OCI-LY1 (cell line): ENCODE results near the gene WDR72.
"Not testable (repeated sequence)": the region's sequence is repeated elsewhere in the genome, so short reads cannot be mapped to it uniquely, and the experiment has no call there.

Source experiments
- H2AFZ ChIP-seq: fragments of 200-600 bp; sonication (generic), shearing (Covaris generic); 2 replicates; pipeline ENCODE4 v1.6.0; 2014; ENCODE audit warnings: antibody characterized with exemption, mild to moderate bottlenecking, low read length
- H3F3A ChIP-seq: fragments of 200-600 bp; sonication (generic), shearing (Covaris generic); 2 replicates; pipeline ENCODE4 v1.6.0; 2014; ENCODE audit warnings: mild to moderate bottlenecking, antibody characterized with exemption, low read length, moderate library complexity; ENCODE audit not compliant: insufficient read depth
- H3K27ac ChIP-seq: fragments of 200-600 bp; sonication (generic); 2 replicates; pipeline ENCODE4 v1.5.1; 2014; ENCODE audit warnings: low read length, mixed run types, mild to moderate bottlenecking, low read depth; ENCODE audit not compliant: poor library complexity, severe bottlenecking
- H3K27me3 ChIP-seq: fragments of 200-600 bp; sonication (generic); 2 replicates; pipeline ENCODE4 v1.6.0; 2014; ENCODE audit warnings: antibody characterized with exemption, mild to moderate bottlenecking, low read length, moderate library complexity; ENCODE audit not compliant: insufficient read depth
- H3K36me3 ChIP-seq: fragments of 200-600 bp; sonication (generic); 2 replicates; pipeline ENCODE4 v1.6.1; 2014; ENCODE audit warnings: mild to moderate bottlenecking, antibody characterized with exemption, low read length, moderate library complexity, mixed read lengths; ENCODE audit not compliant: insufficient read depth
- H3K4me1 ChIP-seq: fragments of 200-600 bp; sonication (generic); 2 replicates; pipeline ENCODE4 v1.5.1; 2014; ENCODE audit warnings: mild to moderate bottlenecking, low read length, moderate library complexity; ENCODE audit not compliant: insufficient read depth, severe bottlenecking
- H3K4me2 ChIP-seq: fragments of 200-600 bp; sonication (generic), shearing (Covaris generic); 2 replicates; pipeline ENCODE4 v1.6.1; 2014; ENCODE audit warnings: low read length
- H3K4me3 ChIP-seq: fragments of 200-600 bp; sonication (generic); 2 replicates; pipeline ENCODE4 v1.5.1; 2014; ENCODE audit warnings: low read length, low read depth, mild to moderate bottlenecking, mixed read lengths; ENCODE audit not compliant: poor library complexity, severe bottlenecking
- H3K79me2 ChIP-seq: fragments of 200-600 bp; shearing (Covaris generic); 2 replicates; pipeline ENCODE4 v1.6.1; 2016; ENCODE audit warnings: mixed run types, low read length, mixed read lengths; ENCODE audit not compliant: insufficient read depth
- H3K9ac ChIP-seq: fragments of 200-600 bp; sonication (generic), shearing (Covaris generic); 2 replicates; pipeline ENCODE4 v1.6.1; 2014; ENCODE audit warnings: mild to moderate bottlenecking, low read length, mixed read lengths
- H3K9me2 ChIP-seq: fragments of 200-600 bp; sonication (generic), shearing (Covaris generic); 2 replicates; pipeline ENCODE4 v1.6.1; 2014; ENCODE audit warnings: low read depth, mild to moderate bottlenecking, low read length, mixed read lengths
- H3K9me3 ChIP-seq: fragments of 200-600 bp; shearing (Covaris generic); 2 replicates; pipeline ENCODE4 v1.6.1; 2014; ENCODE audit warnings: low read length, mixed read lengths
- H4K20me1 ChIP-seq: fragments of 200-600 bp; sonication (generic), shearing (Covaris generic); 2 replicates; pipeline ENCODE4 v1.6.0; 2016; ENCODE audit warnings: mild to moderate bottlenecking, low read length; ENCODE audit not compliant: insufficient read depth
- EZH2 ChIP-seq: fragments of 200-600 bp; sonication (generic), shearing (Covaris generic); IDR thresholded peaks from 2 replicates; pipeline ENCODE4 v1.8.0; 2017; ENCODE audit warnings: borderline replicate concordance, mixed run types, mild to moderate bottlenecking, antibody characterized with exemption, low read length, moderate library complexity, mixed read lengths
- TF ChIP-seq, protein P1 (sequence below): fragments of 200-600 bp; sonication (generic), shearing (Covaris generic); IDR thresholded peaks from 2 replicates; pipeline ENCODE4 v1.5.1; 2017; ENCODE audit warnings: mild to moderate bottlenecking, antibody characterized with exemption, low read length, moderate library complexity, mixed read lengths

Gene WDR72

DNA sequence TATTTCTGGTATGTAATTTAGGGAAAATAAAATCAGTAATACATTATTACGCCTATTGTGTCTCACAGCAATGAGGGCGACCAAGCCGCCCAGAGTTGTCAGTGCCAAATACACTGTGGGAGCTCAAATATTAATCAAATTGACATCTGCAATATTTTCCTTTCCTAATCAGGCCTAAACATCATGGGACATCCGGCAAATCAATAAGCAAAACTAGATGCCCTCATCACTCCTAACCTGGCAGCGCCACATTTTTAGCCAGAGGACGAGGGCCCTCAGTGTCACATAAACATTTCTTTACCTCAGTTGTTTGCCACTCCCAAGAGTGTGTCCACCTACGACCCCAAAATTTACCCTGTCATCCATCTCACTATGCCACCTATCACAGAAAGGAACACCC, 64.1 kb downstream of the WDR72 start:
- no peak overlapping the region for H3K4me2 ChIP-seq
- TF ChIP-seq EZH2 = no peak
- TF ChIP-seq, protein P1, sequence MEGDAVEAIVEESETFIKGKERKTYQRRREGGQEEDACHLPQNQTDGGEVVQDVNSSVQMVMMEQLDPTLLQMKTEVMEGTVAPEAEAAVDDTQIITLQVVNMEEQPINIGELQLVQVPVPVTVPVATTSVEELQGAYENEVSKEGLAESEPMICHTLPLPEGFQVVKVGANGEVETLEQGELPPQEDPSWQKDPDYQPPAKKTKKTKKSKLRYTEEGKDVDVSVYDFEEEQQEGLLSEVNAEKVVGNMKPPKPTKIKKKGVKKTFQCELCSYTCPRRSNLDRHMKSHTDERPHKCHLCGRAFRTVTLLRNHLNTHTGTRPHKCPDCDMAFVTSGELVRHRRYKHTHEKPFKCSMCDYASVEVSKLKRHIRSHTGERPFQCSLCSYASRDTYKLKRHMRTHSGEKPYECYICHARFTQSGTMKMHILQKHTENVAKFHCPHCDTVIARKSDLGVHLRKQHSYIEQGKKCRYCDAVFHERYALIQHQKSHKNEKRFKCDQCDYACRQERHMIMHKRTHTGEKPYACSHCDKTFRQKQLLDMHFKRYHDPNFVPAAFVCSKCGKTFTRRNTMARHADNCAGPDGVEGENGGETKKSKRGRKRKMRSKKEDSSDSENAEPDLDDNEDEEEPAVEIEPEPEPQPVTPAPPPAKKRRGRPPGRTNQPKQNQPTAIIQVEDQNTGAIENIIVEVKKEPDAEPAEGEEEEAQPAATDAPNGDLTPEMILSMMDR = no peak
- no peaks in the 10 kb centered on the region for H3K4me1 ChIP-seq
- no peak overlapping the region for H3K27ac ChIP-seq
- no peaks in the 10 kb centered on the region for H3K9me2 ChIP-seq
- no peaks in the 10 kb centered on the region for H3F3A ChIP-seq
- H4K20me1 ChIP-seq = no peaks in the 10 kb centered on the region
- H3K9ac ChIP-seq = no peak overlapping the region
- H3K79me2 ChIP-seq = no peaks in the 10 kb centered on the region
- H3K4me3 ChIP-seq = no peak overlapping the region
- H3K27me3 ChIP-seq = no peaks in the 10 kb centered on the region
- no peaks in the 10 kb centered on the region for H3K36me3 ChIP-seq
- no peaks in the 10 kb centered on the region for H3K9me3 ChIP-seq
- H2AFZ ChIP-seq = no peak overlapping the region

DNA sequence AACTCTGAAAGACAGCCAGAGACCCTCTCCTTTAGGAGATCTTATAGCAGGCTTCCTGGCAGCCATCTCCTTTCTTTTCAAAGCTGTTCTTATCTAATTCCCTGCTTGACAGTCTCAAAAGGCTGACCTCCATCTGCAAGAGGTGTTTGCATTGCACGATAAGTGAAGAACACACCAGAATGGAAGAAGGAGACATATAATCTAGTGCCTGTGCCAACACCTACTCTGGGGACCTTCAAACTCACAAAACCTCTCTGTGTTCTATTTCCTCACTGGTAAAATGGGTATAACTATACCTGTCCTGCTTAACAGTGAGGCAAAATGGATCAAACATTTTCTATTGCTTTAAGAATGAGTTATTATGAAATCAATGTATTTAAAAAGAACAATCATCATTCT, 65.0 kb downstream of the WDR72 start:
- Histone ChIP-seq H3K4me2 (no peak overlapping the region), H3K9ac (no peak overlapping the region), H3F3A (no peaks in the 10 kb centered on the region), H3K79me2 (no peaks in the 10 kb centered on the region), H3K36me3 (no peaks in the 10 kb centered on the region), H3K4me3 (no peak overlapping the region), H3K9me3 (no peaks in the 10 kb centered on the region), H2AFZ (no peak overlapping the region), H4K20me1 (no peaks in the 10 kb centered on the region), H3K4me1 (no peaks in the 10 kb centered on the region), H3K27me3 (no peaks in the 10 kb centered on the region), H3K9me2 (no peaks in the 10 kb centered on the region), H3K27ac (no peak overlapping the region)
- TF ChIP-seq, protein P1 = no peak
- no peak for TF ChIP-seq EZH2

DNA sequence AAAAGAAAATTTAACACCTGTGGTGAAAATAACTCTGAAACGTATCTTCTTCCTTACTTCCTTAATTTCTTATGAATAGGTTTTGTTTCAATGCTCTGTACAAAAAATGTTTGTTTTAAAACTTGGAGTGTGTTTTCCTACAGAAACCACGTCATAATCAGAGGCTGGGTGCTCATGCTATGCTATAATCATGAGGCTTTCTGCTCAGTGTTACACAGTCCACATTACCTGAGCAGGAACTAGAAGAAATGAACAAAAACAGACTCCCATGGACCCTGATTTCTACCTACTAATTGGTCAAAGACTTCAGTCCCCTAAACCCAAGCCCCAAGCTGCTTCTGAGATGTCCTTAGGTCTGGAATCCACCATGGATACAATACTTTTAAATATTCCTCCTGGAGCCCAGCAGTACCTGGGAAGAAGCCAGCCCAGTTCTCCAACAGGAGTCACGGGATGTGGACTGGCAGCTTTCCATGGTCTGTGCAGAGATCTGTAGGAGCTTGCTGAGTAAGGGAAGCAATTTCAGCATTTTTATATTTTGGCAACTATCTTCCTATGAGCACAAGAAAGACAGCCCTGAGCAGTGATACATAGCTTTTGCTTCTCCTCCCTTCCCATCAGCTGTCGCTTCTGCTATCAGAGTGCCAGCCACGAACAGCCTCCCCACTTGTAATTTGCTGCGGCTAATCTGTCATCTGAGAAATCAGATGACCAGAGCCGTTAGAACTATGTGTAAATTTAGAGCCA, 65.6 kb downstream of the WDR72 start:
- Histone ChIP-seq H3K27ac (no peak overlapping the region), H3K9ac (no peak overlapping the region), H2AFZ (no peak overlapping the region), H3K4me1 (no peaks in the 10 kb centered on the region), H3K79me2 (no peaks in the 10 kb centered on the region), H3K4me2 (no peak overlapping the region), H3K9me2 (no peaks in the 10 kb centered on the region), H4K20me1 (no peaks in the 10 kb centered on the region), H3K4me3 (no peak overlapping the region), H3K9me3 (no peaks in the 10 kb centered on the region), H3K27me3 (no peaks in the 10 kb centered on the region), H3K36me3 (no peaks in the 10 kb centered on the region), H3F3A (no peaks in the 10 kb centered on the region)
- TF ChIP-seq, protein P1 = no peak
- no peak for TF ChIP-seq EZH2

DNA sequence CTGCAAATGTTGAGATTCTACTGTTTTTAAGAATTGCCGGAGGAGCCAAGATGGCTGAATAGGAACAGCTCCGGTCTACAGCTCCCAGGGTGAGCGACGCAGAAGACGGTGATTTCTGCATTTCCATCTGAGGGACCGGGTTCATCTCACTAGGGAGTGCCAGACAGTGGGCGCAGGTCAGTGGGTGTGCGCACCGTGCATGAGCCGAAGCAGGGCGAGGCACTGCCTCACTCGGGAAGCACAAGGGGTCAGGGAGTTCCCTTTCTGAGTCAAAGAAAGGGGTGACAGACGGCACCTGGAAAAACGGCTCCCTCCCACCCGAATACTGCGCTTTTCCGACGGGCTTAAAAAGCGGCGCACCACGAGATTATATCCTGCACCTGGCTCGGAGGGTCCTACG, 75.3 kb downstream of the WDR72 start:
- not testable (repeated sequence) for H3K79me2 ChIP-seq, H2AFZ ChIP-seq, H3K27me3 ChIP-seq, H3K27ac ChIP-seq, H3K4me3 ChIP-seq, H3K4me2 ChIP-seq, H3F3A ChIP-seq, H4K20me1 ChIP-seq, H3K9me3 ChIP-seq, H3K36me3 ChIP-seq, H3K9ac ChIP-seq, H3K9me2 ChIP-seq, H3K4me1 ChIP-seq
